NOMO-1 (cell line): Measurements from ENCODE around the gene CD46.
A peak's percentile ranks its signal among the peaks of the same experiment; 100 is the strongest.

ENCODE experiments used
- DNase-seq, 2 experiments: peaks; one replicate each; lab custom pipeline; 2025; ENCODE audit not compliant: unreplicated experiment in 2 of 2; lab: John Stamatoyannopoulos, UW

Gene CD46

DNA sequence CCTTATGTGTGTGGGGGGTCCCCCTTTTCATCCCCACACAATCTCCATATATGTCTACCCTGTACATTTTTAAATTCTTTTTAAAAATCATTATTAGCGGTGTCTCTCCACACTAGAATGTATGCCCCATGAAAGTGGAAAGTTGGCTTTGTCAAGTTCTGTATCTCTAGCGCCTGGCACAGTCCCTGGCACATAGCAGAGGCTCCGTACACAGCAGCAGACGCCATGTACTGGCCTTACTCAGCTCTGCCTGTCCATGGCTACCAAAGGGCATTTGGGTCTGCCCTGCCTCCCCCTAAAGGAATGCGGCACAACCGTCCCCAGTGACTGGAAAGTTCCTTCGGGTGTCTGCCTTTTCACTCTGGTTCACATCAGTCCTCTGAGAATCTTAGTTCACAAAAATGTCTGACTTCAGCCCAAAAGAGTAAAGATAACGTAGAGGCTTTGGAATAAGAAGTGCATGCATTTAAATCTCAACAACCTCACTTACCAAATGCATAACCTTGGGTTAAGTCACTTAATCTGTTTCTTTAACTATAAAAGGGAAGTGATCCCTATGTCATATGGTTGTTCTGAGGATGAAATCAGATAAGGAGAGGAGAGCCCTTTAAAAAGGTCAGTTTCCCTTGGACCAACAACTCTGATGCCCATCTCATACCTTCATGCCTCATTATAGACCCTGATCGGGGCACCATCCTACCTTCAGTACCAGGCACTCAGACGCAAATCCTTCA lies 61.1 kb downstream of the CD46 start:
- DNase-seq, result peak in 1 of 2 experiments; percentile 41

- no peak for DNase-seq
Measured at GRCh38 chr1:207813512-207813881, 61.6 kb downstream of the CD46 start.

- no peak for DNase-seq
Measured at GRCh38 chr1:207813946-207814345, 62.1 kb downstream of the CD46 start.

- no peak for DNase-seq
Measured at GRCh38 chr1:207814469-207814868, 62.6 kb downstream of the CD46 start.

DNA sequence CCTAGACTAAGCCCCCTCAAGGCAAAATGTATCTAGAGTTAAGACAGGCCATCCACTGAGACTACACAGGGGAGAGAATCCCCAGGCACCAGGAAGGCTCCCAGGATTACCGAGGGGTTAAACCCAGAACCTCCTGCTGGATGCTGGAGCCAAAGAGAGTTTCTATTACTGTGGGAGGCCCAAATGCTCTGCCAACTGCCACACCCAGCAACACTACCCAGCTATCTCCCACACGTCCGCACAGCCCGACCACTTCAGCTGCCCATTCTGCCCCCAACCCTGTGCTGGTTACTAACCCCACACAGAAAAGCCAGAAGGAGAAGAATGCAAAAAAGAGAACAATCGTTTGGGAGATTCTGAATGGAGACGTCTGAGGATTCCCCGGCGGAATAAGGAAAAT lies 63.6 kb downstream of the CD46 start:
- DNase-seq, result no peak

DNA sequence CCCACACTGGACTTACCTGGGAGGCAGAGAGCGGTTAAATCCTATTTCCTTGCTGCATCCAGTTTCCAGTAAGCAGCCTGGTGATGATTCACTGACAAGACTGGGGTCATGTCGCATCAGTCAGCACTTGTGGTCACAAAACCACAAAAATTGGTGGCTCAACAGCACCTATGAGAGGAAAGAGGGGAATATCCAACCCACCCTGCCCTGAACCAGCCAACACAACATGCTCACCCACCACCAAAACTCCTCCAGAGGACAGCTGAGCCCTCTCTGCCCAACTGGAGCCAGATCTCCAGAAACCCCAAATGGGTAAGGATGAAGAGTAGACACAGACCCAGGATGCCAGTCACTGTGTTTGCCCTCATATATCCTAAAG lies 64.0 kb downstream of the CD46 start:
- DNase-seq, result peak in 1 of 2 experiments; percentile 20

DNA sequence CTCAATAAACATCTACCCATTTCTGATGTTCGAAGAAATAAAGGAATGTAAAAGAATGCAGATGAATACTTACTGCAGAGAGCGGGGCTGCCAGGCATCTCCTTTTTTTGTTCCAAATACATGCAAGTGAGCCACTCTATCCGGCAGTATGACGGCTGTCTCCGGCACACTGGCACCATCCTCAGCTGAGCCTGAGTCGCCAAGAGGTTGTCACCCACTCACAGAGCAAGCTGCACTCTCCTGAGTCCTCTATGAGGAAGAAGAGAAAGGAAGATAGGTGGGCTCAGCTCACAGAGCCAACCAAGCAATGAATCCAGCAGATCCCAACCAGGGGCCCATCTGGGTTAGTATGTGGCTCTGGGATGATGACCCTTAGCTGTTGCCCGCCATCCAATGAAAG lies 65.3 kb downstream of the CD46 start:
- no peak for DNase-seq

DNA sequence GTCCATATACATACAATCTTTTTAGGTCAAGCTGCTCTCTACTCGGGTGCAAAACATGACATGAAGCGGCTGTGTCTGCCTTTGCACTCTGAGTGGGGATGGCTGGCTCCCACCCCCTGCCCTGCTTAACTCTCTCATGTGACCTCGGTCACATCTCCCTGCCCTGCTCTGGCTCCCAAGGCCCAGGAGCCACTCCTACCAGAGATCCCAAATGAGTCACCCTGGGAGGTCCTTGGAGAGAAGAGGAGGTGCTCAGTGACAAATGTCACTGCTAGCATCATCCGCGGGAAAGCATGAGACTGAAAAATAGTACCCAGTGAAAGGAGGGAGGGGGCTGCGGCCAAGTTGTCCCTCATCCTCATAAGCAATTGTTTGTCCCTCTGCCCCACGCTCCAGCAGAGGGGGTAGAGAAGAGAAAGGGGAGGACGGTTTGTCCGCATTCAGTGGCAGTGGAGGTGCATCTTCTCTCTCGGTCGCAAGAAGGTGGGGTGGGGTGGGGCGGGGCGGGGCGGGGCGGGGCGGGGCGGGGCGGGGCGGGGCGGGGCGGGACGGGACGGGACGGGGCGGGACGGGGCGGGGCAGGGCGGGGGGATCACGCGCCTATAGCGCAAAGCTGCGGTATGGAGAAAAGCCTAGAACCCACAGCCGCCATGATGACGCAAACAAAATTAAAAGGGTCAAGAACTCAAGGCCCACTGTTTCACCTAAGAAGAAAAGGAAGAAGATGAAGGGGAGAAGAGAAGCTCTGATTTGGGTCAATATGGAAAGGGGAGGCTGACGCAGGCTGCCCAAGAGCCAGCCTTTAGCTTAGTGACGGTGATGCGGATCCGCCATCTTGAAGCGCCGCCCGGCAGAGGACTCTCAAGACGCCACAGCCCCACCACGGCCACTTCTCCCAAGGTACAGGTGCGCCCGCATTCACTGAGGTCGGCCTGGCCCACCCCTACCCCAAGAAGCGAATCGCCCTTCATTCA lies 66.2 kb downstream of the CD46 start:
- no peak for DNase-seq

DNA sequence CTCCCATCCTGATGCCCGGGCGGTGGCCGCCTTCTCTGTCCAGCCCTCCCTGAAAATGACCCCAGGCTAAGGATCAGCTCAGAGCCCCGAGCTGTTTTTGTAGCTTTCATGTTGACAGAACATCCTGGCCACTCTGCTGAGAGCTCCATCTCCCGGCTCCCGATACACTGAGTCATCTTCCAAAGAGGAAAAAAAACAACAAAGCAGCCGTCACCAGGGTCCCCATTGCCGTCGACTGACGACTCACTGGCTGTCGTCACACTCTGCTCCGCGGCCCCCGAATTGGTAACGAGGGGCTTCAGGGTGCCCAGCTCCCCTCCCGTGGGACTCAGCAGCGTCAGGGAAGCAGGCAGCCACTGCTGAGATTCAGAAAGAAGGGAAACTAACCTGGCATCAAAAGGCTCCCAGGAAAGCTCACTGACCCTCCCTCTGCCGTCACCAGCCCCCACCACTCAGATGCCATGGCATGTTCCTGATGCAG lies 67.2 kb downstream of the CD46 start:
- DNase-seq, result no peak

- no peak for DNase-seq
Measured at GRCh38 chr1:207820568-207821463, 69.0 kb downstream of the CD46 start.

DNA sequence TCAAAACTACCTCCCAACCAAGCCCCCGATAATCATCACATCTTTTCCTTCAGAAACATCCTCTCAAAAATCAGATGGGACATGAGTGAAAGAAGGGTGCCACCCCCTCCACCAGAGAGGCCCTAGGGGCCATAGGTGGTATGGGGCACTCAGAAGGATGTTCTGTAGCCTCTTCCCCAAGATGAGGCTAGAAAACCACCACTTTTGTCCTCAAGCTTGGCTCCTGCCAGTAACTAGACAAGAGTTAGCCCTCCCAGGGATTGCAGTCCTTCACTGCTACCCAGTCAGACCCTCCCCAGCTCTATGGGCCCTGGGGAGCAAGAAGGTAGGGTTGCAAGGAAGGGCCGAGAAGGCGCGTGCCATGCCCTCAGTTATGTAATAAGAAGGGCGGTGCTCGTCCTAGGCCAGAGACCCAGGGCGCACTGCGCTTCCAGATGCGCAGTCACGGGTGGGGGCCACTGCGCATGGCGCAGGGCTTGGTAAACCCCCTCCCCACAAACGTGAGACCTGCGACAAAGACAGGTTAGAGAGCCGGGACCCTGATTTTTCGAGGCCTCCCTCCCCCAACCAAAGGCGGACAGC lies 69.7 kb downstream of the CD46 start:
- DNase-seq, result no peak

GRCh38 chr1:207822124-207822601 lies 70.3 kb downstream of the CD46 start:
- no peak for DNase-seq

DNA sequence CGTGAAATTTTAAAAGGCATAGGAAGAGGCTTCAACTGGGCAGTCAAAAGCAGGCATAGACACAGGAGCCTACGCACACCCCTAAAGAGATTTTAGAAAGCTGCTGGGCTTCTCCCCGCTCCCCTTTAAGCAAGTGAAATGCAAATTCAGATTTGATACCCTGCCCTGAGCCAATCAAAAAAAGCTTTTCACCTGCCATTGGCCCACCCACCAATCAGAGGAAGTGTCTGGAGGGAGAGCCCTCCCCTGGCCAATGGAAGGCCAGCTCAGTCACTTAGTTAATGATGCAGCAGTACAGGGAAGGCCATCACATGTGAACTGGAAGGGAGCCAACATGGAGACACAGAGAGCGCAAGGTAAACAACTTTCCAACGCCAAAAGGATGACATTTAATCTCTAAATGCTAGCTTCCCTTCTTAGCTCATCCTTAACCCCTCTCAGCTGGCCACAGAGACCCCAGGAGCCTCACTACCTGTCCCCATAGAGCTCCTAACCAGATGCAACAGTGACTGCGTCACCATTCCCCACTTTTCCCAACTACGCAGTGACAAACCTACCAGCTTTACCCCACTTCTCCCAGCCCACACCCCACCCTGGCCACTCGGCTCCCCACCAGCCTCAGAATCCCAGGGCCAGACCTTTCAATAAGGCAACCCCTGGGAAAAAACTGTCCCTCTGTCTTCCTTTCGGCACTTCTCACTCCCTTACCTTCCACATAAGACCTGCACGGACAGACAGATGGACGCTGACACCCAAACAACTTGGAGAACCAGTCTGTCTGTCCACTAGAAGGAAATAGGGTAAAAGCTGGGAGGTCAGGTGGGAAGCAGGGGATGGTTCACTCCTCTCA lies 71.0 kb downstream of the CD46 start:
- no peak for DNase-seq

DNA sequence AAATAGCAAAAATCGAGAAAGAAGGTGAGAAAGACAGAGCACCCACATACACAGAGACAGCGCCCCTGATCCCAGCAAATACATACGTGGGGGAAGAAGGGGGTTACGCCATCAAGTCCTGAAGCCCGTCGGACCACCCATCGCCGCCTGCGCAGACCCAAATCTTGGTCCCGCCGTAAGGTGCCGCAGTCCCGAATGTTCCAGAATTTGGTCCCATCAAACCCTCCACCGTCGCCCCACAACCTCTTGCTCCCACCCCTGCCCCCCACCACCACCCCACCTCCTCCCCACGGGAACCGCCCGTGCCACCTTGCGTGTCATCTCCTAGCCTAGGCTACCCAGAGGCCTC lies 71.7 kb downstream of the CD46 start:
- no peak for DNase-seq

DNA sequence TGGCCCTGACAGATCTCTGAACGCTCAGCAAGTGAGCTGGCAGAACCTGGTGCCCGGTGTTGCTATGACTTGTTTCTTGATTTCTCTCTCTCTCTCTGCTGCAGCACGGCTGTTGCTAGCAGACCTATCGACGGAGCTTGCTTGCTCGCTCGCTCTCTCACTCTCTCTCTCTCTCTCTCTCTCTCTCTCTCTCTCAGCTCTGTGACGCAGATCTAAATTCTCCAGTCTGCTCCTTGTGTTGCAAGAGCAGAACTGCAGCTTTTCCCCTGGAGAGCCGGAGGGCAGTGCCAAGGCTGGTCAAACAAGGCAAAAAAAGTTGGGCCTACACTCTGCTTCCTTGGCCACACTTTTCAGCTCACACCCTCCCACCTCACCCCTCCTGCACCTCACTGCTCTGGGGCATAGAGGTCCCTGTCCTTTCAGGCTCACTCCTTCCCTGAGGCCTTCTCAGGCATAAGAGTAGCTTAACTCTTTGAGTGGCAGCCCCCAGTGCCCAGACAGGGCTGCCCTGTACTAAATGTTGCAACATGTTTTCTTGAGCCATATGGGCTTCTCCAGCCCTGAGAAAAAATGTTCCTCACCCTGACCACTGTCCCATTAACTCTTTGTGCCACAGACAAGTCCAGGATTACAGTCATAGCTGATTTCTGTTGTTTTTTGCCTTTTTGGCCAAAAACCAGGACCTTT lies 72.2 kb downstream of the CD46 start:
- peak; percentile 44 to 89 for DNase-seq

GRCh38 chr1:207824691-207825408 lies 73.0 kb downstream of the CD46 start:
- no peak for DNase-seq

- no peak for DNase-seq
Measured at GRCh38 chr1:207825409-207825695, 73.5 kb downstream of the CD46 start.

GRCh38 chr1:207825719-207826556 lies 74.1 kb downstream of the CD46 start:
- peak; percentile 93 to 99 for DNase-seq
